Erythroblast (primary cell): Measurements from ENCODE around the gene MBD5.

Experiments
- GATA1 ChIP-seq: IDR thresholded peaks from 2 replicates; pipeline ENCODE4 v1.6.1; 2011; ENCODE audit warnings: low read depth, mild to moderate bottlenecking, control low read depth, low read length, moderate library complexity
- POLR2A ChIP-seq: IDR thresholded peaks from 2 replicates; pipeline ENCODE4 v1.6.1; 2011; ENCODE audit warnings: mild to moderate bottlenecking, low read length

DNA sequence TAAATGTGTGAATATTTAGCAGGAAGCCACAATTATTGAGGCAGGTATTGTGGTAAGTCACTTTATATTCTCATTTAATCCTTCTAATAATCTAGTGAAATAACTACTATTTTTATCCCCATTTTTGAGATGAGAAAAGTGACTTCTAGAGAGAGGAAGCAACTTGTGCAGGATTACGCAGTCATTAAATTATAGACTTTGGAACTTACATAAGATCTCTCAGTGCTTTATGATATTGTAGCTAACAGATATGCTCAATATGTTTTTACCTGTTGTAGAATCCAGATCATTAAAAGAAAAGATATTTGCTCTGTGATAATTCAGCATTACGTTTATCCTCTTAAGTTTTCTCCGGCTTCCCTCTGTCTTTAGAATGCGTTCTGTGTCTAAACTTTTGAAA, 50.5 kb downstream of the MBD5 start:
- TF ChIP-seq POLR2A: no peak
- TF ChIP-seq GATA1: no peak
